Breast epithelium (tissue), 4 donors: ENCODE data around the gene HOXA2. TPM values are rescaled to one million over a fixed set of nuclear protein-coding genes. Genes with fewer than 3 reads are reported as not detected.

Source experiments
- DNase-seq, 2 donors: peaks; one replicate each; pipeline ENCODE4 v3.0.0-alpha.2; 2019; ENCODE audit warnings: low spot score in 2 of 2
- H3K27ac ChIP-seq, 2 donors: fragments of 200-600 bp; sonication (generic) in 1 of 2; one replicate each; pipeline ENCODE4 v1.5.1; 2016 to 2019; ENCODE audit warnings: mild to moderate bottlenecking in 1 of 2
- H3K27me3 ChIP-seq, 2 donors: fragments of 200-600 bp; sonication (generic) in 1 of 2; one replicate each; pipeline versions ENCODE4 v1.5.1 to v1.6.0; 2017 to 2019; ENCODE audit warnings: control low read depth in 1 of 2, mild to moderate bottlenecking in 1 of 2
- H3K36me3 ChIP-seq: fragments of 200-600 bp; one replicate; pipeline ENCODE4 v1.5.1; 2019
- H3K4me1 ChIP-seq, 2 donors: fragments of 200-600 bp; sonication (generic); one replicate each; pipeline ENCODE4 v1.5.1; 2016 to 2019; ENCODE audit warnings: control low read depth in 1 of 2
- H3K4me3 ChIP-seq, 3 donors: fragments of 200-600 bp; sonication (generic); 1 replicate in 2 of 3; 2 replicates in 1 of 3; pipeline ENCODE4 v1.5.1; 2016 to 2019; ENCODE audit warnings: mild to moderate bottlenecking in 3 of 3, moderate library complexity in 2 of 3
- H3K9me3 ChIP-seq, 2 donors: fragments of 200-600 bp; sonication (generic) in 1 of 2; one replicate each; pipeline ENCODE4 v1.5.1; 2016 to 2019; ENCODE audit warnings: control low read depth in 1 of 2
- CTCF ChIP-seq, 3 donors: fragments of 450-650 bp; IDR thresholded peaks; one replicate each; pipeline ENCODE4 v1.5.1; 2016 to 2017; ENCODE audit warnings: antibody characterized with exemption in 3 of 3, mild to moderate bottlenecking in 3 of 3, moderate library complexity in 3 of 3
- POLR2A ChIP-seq: fragments of 450-650 bp; IDR thresholded peaks from one replicate; pipeline ENCODE4 v1.6.1; 2016; ENCODE audit warnings: antibody characterized with exemption, mild to moderate bottlenecking, moderate library complexity
- POLR2AphosphoS5 ChIP-seq, 3 donors: sonication (generic); formaldehyde crosslinking; IDR thresholded peaks; one replicate each; pipeline ENCODE4 v1.6.1; 2017; ENCODE audit warnings: antibody characterized with exemption in 3 of 3
- intact Hi-C: fragments of 100-400 bp; cut with DNase I; formaldehyde crosslinking; loops from one replicate; pipeline ENCODE4 v1.15.1; 2023; ENCODE audit warnings: low total_unique reads
- total RNA-seq, 3 donors: library from RNA; depleted of rRNA; stranded (reverse); fragments of >200 nt; gene quantifications; one replicate each; pipeline ENCODE4 v1.1.0, GENCODE V29; 2016

HOXA2 gene
- total RNA-seq, 3 donors from 2014 or later = 0.80 to 5.4 (median 1.3) TPM

GRCh38 chr7:27105301-27106031, 3.0 kb upstream of the HOXA2 start:
- Histone ChIP-seq H3K36me3 (no peaks in the 10 kb centered on the region), H3K4me3 (peak overlapping the region in 2 of 3 donors; percentile 64 to 83), H3K9me3 (no peaks in the 10 kb centered on the region), H3K27ac (peak overlapping the region; percentile 94 to 98), H3K4me1 (no peaks in the 10 kb centered on the region), H3K27me3 (no peaks in the 10 kb centered on the region)
- DNase-seq = no peak
- no peak for TF ChIP-seq POLR2AphosphoS5 (IDR thresholded peaks at IDR 0.05)
- TF ChIP-seq POLR2A = no peak
- no peak for TF ChIP-seq CTCF (IDR thresholded peaks at IDR 0.05)
- intact Hi-C loops = no loop called here

DNA sequence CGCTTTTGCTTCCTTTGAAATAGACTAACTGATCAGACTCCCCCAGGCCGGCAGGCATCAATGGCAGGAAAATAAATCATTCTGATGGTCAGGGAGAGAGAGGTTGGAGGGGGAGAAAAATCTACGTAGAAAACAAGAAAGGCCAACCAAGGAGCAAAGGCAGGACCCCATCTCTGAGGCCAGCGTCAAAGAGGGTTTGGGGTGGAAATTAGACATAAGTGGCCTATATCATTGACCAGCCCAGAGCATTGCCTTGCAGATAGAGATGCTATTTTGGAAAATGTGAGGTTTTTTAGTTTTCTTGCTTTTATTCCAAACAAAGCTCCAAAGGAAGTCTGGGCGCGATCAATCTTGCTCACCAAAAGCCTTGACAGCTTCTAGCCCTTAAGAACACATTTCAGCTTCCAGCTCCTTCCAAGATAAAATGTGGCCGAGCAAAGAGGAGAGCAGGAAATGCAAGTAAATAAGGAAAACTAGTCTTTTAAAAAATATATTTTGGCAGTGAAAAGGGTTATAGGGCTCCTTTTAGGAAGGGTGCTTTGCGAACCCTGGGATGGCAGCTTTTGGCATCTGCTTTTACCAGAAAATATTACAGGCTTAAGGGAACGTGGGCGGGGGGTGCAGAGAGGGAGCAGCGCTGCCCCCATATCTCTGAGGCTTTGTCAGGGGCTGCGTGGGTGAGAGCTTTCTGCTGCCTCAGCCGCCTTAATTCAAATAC, 2.0 kb upstream of the HOXA2 start:
- peak overlapping the region; percentile 94 to 98 for H3K27ac ChIP-seq
- H3K36me3 ChIP-seq = no peaks in the 10 kb centered on the region
- no peak for DNase-seq
- H3K4me3 ChIP-seq = peak overlapping the region in 1 of 3 donors; percentile 83
- no peaks in the 10 kb centered on the region for H3K9me3 ChIP-seq
- H3K27me3 ChIP-seq = no peaks in the 10 kb centered on the region
- no peaks in the 10 kb centered on the region for H3K4me1 ChIP-seq
- TF ChIP-seq POLR2A (no peak), POLR2AphosphoS5 (IDR thresholded peaks at IDR 0.05) (no peak), CTCF (IDR thresholded peaks at IDR 0.05) (no peak)
- intact Hi-C loops = no loop called here

GRCh38 chr7:27103489-27104226, 1.2 kb upstream of the HOXA2 start:
- intact Hi-C loops = no loop called here
- no peaks in the 10 kb centered on the region for H3K4me1 ChIP-seq
- H3K27me3 ChIP-seq = no peaks in the 10 kb centered on the region
- peak in 2 of 3 donors; percentile 4 to 20 for TF ChIP-seq POLR2AphosphoS5 (IDR thresholded peaks at IDR 0.05)
- no peak for TF ChIP-seq CTCF (IDR thresholded peaks at IDR 0.05)
- no peak for TF ChIP-seq POLR2A
- DNase-seq = no peak
- H3K9me3 ChIP-seq = no peaks in the 10 kb centered on the region
- no peaks in the 10 kb centered on the region for H3K36me3 ChIP-seq
- peak overlapping the region; percentile 94 to 98 for H3K27ac ChIP-seq
- H3K4me3 ChIP-seq = peak overlapping the region; percentile 44 to 83 (median 71)

GRCh38 chr7:27101957-27102580, 414 bp downstream of the HOXA2 start:
- Histone ChIP-seq H3K9me3 (no peaks in the 10 kb centered on the region), H3K27ac (peak overlapping the region; percentile 94 to 98), H3K36me3 (no peaks in the 10 kb centered on the region), H3K4me1 (peaks cover 0 to 3% of the 10 kb centered on the region in 2 donors), H3K4me3 (peak overlapping the region; percentile 44 to 83 (median 71)), H3K27me3 (no peaks in the 10 kb centered on the region)
- no peak for DNase-seq
- TF ChIP-seq CTCF (IDR thresholded peaks at IDR 0.05) (no peak), POLR2A (no peak), POLR2AphosphoS5 (IDR thresholded peaks at IDR 0.05) (no peak)
- intact Hi-C loops = no loop called here
